Upper lobe of left lung (tissue), 6 donors: ENCODE results near the gene ZFYVE9. TPM values are rescaled to one million over a fixed set of nuclear protein-coding genes. Genes with fewer than 3 reads are reported as not detected.
"Not testable (repeated sequence)": the region's sequence is repeated elsewhere in the genome, so short reads cannot be mapped to it uniquely, and the experiment has no call there.

Experiments used
- ATAC-seq, 2 donors: fragments of 200-7000 bp; cut with Tn5 transposase; one replicate each; pipeline ENCODE4 v1.9.1; 2022; ENCODE audit warnings: mild to moderate bottlenecking in 2 of 2, moderate library complexity in 2 of 2; ENCODE audit not compliant: low FRiP score in 2 of 2
- DNase-seq, 2 donors: peaks; one replicate each; pipeline ENCODE4 v3.0.0-alpha.2; 2019 to 2020
- H3K27ac ChIP-seq, 4 donors: fragments of 200-600 bp; sonication (generic); one replicate each; pipeline ENCODE4 v1.5.1; 2016 to 2019
- H3K27me3 ChIP-seq, 4 donors: fragments of 200-600 bp; sonication (generic); one replicate each; pipeline ENCODE4 v1.5.1; 2017 to 2019
- H3K36me3 ChIP-seq, 4 donors: fragments of 200-600 bp; sonication (generic); one replicate each; pipeline ENCODE4 v1.5.1; 2016 to 2019
- H3K4me1 ChIP-seq, 4 donors: fragments of 200-600 bp; sonication (generic); one replicate each; pipeline ENCODE4 v1.5.1; 2018 to 2019
- H3K4me3 ChIP-seq, 4 donors: fragments of 200-600 bp; sonication (generic); one replicate each; pipeline ENCODE4 v1.5.1; 2017 to 2019; ENCODE audit warnings: mild to moderate bottlenecking in 2 of 4, moderate library complexity in 1 of 4
- H3K9me3 ChIP-seq, 4 donors: fragments of 200-600 bp; sonication (generic); one replicate each; pipeline ENCODE4 v1.5.1; 2018 to 2019
- CTCF ChIP-seq, 6 experiments: fragments of 450-650 bp in 4 of 6; fragments of 200-600 bp in 2 of 6; sonication (generic) in 2 of 6; IDR thresholded peaks; one replicate each; pipeline ENCODE4 v1.5.1; 2016 to 2019; ENCODE audit warnings: antibody characterized with exemption in 6 of 6
- EP300 ChIP-seq, 4 donors: sonication (generic); formaldehyde crosslinking; IDR thresholded peaks; one replicate each; pipeline ENCODE4 v1.5.1; 2017; ENCODE audit warnings: antibody characterized with exemption in 4 of 4, control low read depth in 2 of 4
- POLR2A ChIP-seq, 4 donors: fragments of 450-650 bp; IDR thresholded peaks; one replicate each; pipeline ENCODE4 v1.5.1; 2016 to 2017; ENCODE audit warnings: antibody characterized with exemption in 4 of 4, mild to moderate bottlenecking in 2 of 4
- POLR2AphosphoS5 ChIP-seq, 2 donors: sonication (generic); formaldehyde crosslinking; IDR thresholded peaks; one replicate each; pipeline ENCODE4 v1.5.1; 2017; ENCODE audit warnings: antibody characterized with exemption in 2 of 2
- WGBS, 2 donors: methylation state at CpG; one replicate each; pipeline ENCODE4 v1.1.5; 2017 to 2018; 5-methylcytosine and 5-hydroxymethylcytosine counted together
- total RNA-seq, 6 donors: library from RNA; depleted of rRNA in 4 of 6; stranded (reverse); fragments of >200 nt in 4 of 6; gene quantifications; one replicate each; pipeline versions ENCODE4 v1.1.0 to v1.2.1, GENCODE V29; 2016 to 2021
- donor health status: DM: no; HTN: no; CAD: no; lungs with moderate emphysema.
- donor health status: DM: no; HTN: yes; CAD: no; lungs with severe emphysema.

ZFYVE9 gene
- total RNA-seq, 6 donors from 2014 or later: 13.4 to 40.3 (median 19.6) TPM

- peaks cover 6 to 26% (median 16%) of the 10 kb centered on the region in 4 donors for H3K36me3 ChIP-seq
- H3K4me3 ChIP-seq: peak overlapping the region in 3 of 4 donors; percentile 67 to 94 (median 67)
- no peaks in the 10 kb centered on the region for H3K27me3 ChIP-seq
- ATAC-seq (no peak), DNase-seq (no peak)
- TF ChIP-seq POLR2A (IDR thresholded peaks at IDR 0.05) (no peak), EP300 (IDR thresholded peaks at IDR 0.05) (no peak), POLR2AphosphoS5 (IDR thresholded peaks at IDR 0.05) (no peak), CTCF (IDR thresholded peaks at IDR 0.05) (no peak)
- WGBS, 2 donors: 17 to 20% methylated on average over 8 of the region's 8 CpGs
- peaks cover 18 to 30% (median 20%) of the 10 kb centered on the region in 4 donors for H3K4me1 ChIP-seq
- H3K27ac ChIP-seq: peak overlapping the region in 3 of 4 donors; percentile 93 to 97 (median 93)
- H3K9me3 ChIP-seq: no peaks in the 10 kb centered on the region
These were observed 224.6 kb downstream of the ZFYVE9 start for GRCh38 chr1:52366517-52366827.

- Histone ChIP-seq H3K9me3 (no peaks in the 10 kb centered on the region), H3K4me1 (peaks cover 18 to 30% (median 20%) of the 10 kb centered on the region in 4 donors), H3K36me3 (peaks cover 6 to 18% (median 8%) of the 10 kb centered on the region in 4 donors), H3K27me3 (no peaks in the 10 kb centered on the region), H3K27ac (no peak overlapping the region), H3K4me3 (no peak overlapping the region)
- DNase-seq (no peak), ATAC-seq (no peak)
- TF ChIP-seq EP300 (IDR thresholded peaks at IDR 0.05) (no peak), POLR2AphosphoS5 (IDR thresholded peaks at IDR 0.05) (no peak), CTCF (IDR thresholded peaks at IDR 0.05) (no peak), POLR2A (IDR thresholded peaks at IDR 0.05) (no peak)
- WGBS, 2 donors: 90 to 92% methylated on average over 5 of the region's 5 CpGs
These were observed 225.4 kb downstream of the ZFYVE9 start for GRCh38 chr1:52367272-52367671.

- WGBS, 2 donors: 14 to 22% methylated on average over 18 to 38 of the region's 51 CpGs
- no peak for ATAC-seq
These were observed 226.7 kb downstream of the ZFYVE9 start for GRCh38 chr1:52368383-52369172.

GRCh38 chr1:52369851-52370250 lies 228.0 kb downstream of the ZFYVE9 start:
- not testable (repeated sequence) for H3K9me3 ChIP-seq, ATAC-seq, H3K27ac ChIP-seq, H3K4me3 ChIP-seq, DNase-seq, H3K36me3 ChIP-seq, H3K27me3 ChIP-seq
- 67 to 76% methylated on average over 1 of the region's 1 CpG for WGBS, 2 donors
- peaks cover 9 to 22% (median 12%) of the 10 kb centered on the region in 4 donors for H3K4me1 ChIP-seq

More at GRCh38 chr1:52368383-52369172, 226.7 kb downstream of the ZFYVE9 start:
- TF ChIP-seq POLR2AphosphoS5 (IDR thresholded peaks at IDR 0.05) (no peak), POLR2A (IDR thresholded peaks at IDR 0.05) (peak in 1 of 4 donors; percentile 32)
- peak overlapping the region in 3 of 4 donors; percentile 42 to 56 (median 48) for H3K4me3 ChIP-seq
- H3K27me3 ChIP-seq: no peaks in the 10 kb centered on the region
- peak; percentile 81 to 90 for DNase-seq
- H3K4me1 ChIP-seq: peaks cover 18 to 30% (median 20%) of the 10 kb centered on the region in 4 donors
- H3K36me3 ChIP-seq: peaks cover 0 to 7% (median 0%) of the 10 kb centered on the region in 4 donors
- no peaks in the 10 kb centered on the region for H3K9me3 ChIP-seq
- peak overlapping the region in 2 of 4 donors; percentile 26 to 52 for H3K27ac ChIP-seq

GRCh38 chr1:52385376-52385775 lies 243.5 kb downstream of the ZFYVE9 start:
- Histone ChIP-seq H3K4me1 (no peaks in the 10 kb centered on the region), H3K9me3 (no peaks in the 10 kb centered on the region), H3K36me3 (no peaks in the 10 kb centered on the region), H3K27ac (no peak overlapping the region), H3K27me3 (no peaks in the 10 kb centered on the region), H3K4me3 (no peak overlapping the region)
- no peak for ATAC-seq
- DNase-seq: no peak
- 96 to 98% methylated on average over 3 of the region's 3 CpGs for WGBS, 2 donors
- TF ChIP-seq POLR2A (IDR thresholded peaks at IDR 0.05) (no peak), POLR2AphosphoS5 (IDR thresholded peaks at IDR 0.05) (no peak), CTCF (IDR thresholded peaks at IDR 0.05) (no peak), EP300 (IDR thresholded peaks at IDR 0.05) (no peak)

- WGBS, 2 donors: 85 to 87% methylated on average over 5 of the region's 5 CpGs
- DNase-seq (no peak), ATAC-seq (no peak)
- H3K36me3 ChIP-seq: no peaks in the 10 kb centered on the region
- H3K4me3 ChIP-seq: no peak overlapping the region
- H3K27me3 ChIP-seq: no peaks in the 10 kb centered on the region
- no peaks in the 10 kb centered on the region for H3K4me1 ChIP-seq
- no peak overlapping the region for H3K27ac ChIP-seq
- H3K9me3 ChIP-seq: no peaks in the 10 kb centered on the region
- TF ChIP-seq CTCF (IDR thresholded peaks at IDR 0.05): no peak
- no peak for TF ChIP-seq EP300 (IDR thresholded peaks at IDR 0.05)
- TF ChIP-seq POLR2A (IDR thresholded peaks at IDR 0.05): no peak
- TF ChIP-seq POLR2AphosphoS5 (IDR thresholded peaks at IDR 0.05): no peak
These were observed 244.6 kb downstream of the ZFYVE9 start for GRCh38 chr1:52386458-52386857.
